ENCODE data around the gene DDIT4.

DNA sequence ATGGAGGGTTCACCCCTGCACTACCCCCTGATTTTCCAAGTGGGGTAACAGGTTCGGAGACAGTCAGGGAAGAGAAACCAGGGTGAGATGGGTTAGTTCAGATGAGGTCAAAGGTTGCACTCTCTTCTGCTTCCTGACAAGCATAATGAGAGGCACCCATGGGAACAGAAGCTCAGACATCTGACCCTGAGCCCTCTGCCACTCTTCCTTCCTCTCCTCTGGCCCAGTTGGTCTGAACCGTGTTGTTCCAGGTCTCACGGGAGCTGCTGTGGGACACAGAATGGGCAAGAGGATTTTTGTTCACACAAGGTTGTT lies 42.6 kb downstream of the DDIT4 start:
- TF ChIP-seq POLR2AphosphoS5 (IDR thresholded peaks at IDR 0.05): no peak
- TF ChIP-seq POLR2A (IDR thresholded peaks at IDR 0.05): no peak
- no peak for TF ChIP-seq CTCF (IDR thresholded peaks at IDR 0.05)
